Epidermal melanocyte (primary cell): ENCODE measurements around the gene LHFPL2.
"Not testable (repeated sequence)": the region's sequence is repeated elsewhere in the genome, so short reads cannot be mapped to it uniquely, and the experiment has no call there.

Experiments
- DNase-seq: peaks from one replicate; pipeline ENCODE4 v3.0.0; 2011; ENCODE audit warnings: low spot score; ENCODE audit not compliant: insufficient read length

Gene LHFPL2

DNA sequence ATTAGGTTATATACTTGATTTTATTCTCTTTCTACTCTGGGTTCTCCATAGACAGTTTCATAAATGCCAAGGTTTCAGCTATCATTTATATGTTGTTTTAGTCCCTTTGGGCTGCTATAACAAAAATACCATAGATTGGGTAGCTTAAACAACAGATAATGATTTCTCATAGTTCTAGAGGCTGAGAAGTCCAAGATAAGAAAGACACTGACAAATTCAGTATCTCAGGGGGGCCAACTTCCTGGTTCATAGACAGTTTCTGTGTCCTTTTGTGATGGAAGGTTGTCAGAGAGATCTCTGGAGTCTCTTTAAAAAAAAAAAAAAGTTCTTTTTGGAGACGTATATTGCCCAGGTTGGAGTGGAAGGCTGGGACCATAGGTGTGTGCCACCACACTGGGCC, 174.8 kb downstream of the LHFPL2 start:
- no peak for DNase-seq

DNA sequence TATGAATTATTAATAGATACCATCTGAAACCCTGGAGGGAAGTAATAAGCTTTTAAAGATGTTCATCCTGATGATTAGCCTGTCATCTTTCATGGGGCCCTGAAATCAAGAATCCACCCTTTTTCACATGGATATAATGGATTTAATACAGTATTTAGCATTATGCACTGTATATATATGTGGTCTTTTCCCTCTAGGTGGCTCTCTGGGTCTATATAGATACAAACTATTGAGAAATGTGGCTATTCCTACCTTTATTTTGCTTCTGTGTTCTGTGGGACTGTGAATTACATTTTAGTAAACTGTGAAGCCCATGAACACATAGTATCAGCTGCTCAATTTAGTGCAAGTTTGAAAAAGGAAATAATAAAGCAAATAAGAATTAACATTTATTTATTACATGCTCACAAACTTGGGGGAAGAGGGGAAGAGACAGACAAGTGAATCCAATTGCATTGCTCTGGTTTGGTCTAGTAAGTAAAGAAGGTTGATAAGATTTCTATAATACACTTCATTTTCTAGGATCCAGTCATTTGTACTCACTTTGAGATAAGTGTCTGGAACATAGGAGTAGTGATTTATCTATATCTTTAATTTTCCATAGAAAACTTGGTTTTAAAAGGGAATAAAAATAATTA, 176.0 kb downstream of the LHFPL2 start:
- no peak for DNase-seq

- DNase-seq = no peak
Observed at GRCh38 chr5:78471896-78472295, 176.7 kb downstream of the LHFPL2 start.

- peak; percentile 29 for DNase-seq
Observed at GRCh38 chr5:78467752-78468357, 180.7 kb downstream of the LHFPL2 start.

- no peak for DNase-seq
Observed at GRCh38 chr5:78467140-78467539, 181.4 kb downstream of the LHFPL2 start.

- DNase-seq = no peak
Observed at GRCh38 chr5:78458843-78459242, 189.7 kb downstream of the LHFPL2 start.

- DNase-seq = not testable (repeated sequence)
Observed at GRCh38 chr5:78457507-78457906, 191.1 kb downstream of the LHFPL2 start.

DNA sequence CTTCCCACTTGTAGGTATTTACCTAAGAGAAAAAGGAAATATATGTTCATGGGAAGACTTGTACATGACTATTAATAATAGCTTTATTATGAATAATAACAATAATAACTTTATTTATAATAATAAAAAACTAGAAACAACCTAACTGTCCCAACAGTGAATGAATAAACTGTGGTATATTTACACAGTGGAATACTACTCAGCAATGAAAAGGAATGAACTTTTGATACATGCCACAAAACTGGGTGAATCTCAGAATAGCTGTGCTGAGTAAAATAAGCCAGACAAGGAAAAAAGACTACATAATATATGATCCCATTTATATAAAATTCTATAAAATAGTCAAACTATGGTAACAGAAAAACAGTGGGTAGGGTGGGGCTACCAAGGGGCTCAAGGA, 199.5 kb downstream of the LHFPL2 start:
- DNase-seq = no peak

DNA sequence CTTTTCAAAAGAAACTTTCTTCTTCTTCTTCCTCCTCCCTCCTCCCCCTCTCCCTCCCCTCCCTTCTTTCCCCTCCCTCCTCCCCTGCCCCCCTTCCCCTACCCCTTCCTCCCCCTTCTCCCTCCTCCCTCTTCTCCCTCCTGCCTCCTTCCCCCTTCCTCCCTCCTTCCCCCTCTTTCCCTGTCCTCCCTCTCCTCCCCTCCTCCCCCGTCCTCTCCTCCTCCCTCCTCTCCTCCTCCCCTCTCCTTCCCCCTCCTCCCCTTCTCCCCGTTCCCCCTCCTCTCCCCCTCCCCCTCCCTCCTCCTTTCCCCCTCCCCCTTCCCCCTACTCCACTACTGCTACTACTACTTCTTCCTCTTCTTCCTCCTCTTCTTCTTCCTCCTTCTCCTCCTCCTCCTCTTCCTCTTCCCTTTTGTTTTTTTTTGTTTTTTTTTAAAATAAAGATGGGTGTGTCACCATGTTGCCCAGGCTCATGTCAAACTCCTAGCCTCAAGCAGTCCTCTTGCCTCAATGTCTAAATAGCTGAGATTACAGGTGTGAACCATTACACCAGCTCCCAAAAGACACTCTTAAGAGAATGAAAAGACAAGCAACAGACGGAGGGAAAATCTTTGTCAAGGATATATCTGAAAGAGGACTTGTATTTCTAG, 200.7 kb downstream of the LHFPL2 start:
- DNase-seq = no peak
